Measurements from ENCODE around the gene CHN2.
A peak's percentile ranks its signal among the peaks of the same experiment; 100 is the strongest.

The CHN2 gene

DNA sequence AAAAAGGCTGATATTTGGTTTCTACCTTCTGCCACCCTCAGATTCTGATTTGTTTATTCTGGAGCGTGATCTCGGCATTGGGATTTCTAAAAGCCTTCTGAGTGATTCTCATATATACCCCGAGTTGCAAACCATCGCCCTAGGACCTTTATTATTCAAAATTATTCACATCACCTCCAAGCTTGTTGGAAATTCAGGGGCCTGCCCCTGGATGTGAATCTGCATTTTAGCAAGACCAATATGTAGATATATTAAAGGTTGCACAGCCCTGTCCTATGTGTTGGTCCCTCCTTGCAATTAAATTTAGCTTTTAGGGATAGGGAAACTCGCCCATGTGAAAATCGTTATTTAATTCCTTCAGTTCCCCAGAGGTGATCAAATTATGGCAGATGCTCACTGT lies 9.0 kb upstream of the CHN2 start:
- TF ChIP-seq CTCF (IDR thresholded peaks at IDR 0.05; ENCODE audit: insufficient read depth, low read depth, low read length, missing control alignments) = no peak
- DNase-seq (ENCODE audit: low read depth) = no peak
- H3K4me3 ChIP-seq (ENCODE audit: low read depth, low read length) = no peak overlapping the region

GRCh38 chr7:29189743-29190201 lies 4.8 kb upstream of the CHN2 start:
- peak; percentile 53 for DNase-seq (ENCODE audit: low read depth)
- no peak overlapping the region for H3K4me3 ChIP-seq (ENCODE audit: low read depth, low read length)
- peak; percentile 91 for TF ChIP-seq CTCF (IDR thresholded peaks at IDR 0.05; ENCODE audit: insufficient read depth, low read depth, low read length, missing control alignments)

- no peak overlapping the region for H3K4me3 ChIP-seq (ENCODE audit: low read depth, low read length)
- DNase-seq (ENCODE audit: low read depth) = no peak
- no peak for TF ChIP-seq CTCF (IDR thresholded peaks at IDR 0.05; ENCODE audit: insufficient read depth, low read depth, low read length, missing control alignments)
These were observed 4.1 kb upstream of the CHN2 start for GRCh38 chr7:29190349-29191045.

DNA sequence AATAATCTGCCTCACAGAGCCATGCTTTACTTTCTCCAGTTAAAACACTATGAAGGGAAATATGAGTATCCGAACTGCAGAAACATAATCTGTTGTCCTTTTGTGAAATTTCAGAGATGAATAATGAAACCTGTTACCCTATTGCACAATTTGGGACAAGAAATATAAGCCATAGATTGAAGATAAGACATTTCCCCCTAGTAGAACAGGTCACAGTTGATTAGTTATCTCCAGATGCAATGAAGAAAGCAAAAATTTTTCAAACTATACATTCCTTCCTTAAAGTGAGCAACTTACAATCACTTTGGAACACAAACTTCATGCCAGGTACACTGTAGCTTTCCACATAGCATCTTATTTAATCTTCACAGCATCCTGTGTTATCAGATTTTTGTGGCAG lies 2.3 kb upstream of the CHN2 start:
- H3K4me3 ChIP-seq (ENCODE audit: low read depth, low read length) = no peak overlapping the region
- no peak for DNase-seq (ENCODE audit: low read depth)
- TF ChIP-seq CTCF (IDR thresholded peaks at IDR 0.05; ENCODE audit: insufficient read depth, low read depth, low read length, missing control alignments) = no peak

GRCh38 chr7:29192811-29193210 lies 1.8 kb upstream of the CHN2 start:
- DNase-seq (ENCODE audit: low read depth) = no peak
- TF ChIP-seq CTCF (IDR thresholded peaks at IDR 0.05; ENCODE audit: insufficient read depth, low read depth, low read length, missing control alignments) = no peak
- H3K4me3 ChIP-seq (ENCODE audit: low read depth, low read length) = no peak overlapping the region

DNA sequence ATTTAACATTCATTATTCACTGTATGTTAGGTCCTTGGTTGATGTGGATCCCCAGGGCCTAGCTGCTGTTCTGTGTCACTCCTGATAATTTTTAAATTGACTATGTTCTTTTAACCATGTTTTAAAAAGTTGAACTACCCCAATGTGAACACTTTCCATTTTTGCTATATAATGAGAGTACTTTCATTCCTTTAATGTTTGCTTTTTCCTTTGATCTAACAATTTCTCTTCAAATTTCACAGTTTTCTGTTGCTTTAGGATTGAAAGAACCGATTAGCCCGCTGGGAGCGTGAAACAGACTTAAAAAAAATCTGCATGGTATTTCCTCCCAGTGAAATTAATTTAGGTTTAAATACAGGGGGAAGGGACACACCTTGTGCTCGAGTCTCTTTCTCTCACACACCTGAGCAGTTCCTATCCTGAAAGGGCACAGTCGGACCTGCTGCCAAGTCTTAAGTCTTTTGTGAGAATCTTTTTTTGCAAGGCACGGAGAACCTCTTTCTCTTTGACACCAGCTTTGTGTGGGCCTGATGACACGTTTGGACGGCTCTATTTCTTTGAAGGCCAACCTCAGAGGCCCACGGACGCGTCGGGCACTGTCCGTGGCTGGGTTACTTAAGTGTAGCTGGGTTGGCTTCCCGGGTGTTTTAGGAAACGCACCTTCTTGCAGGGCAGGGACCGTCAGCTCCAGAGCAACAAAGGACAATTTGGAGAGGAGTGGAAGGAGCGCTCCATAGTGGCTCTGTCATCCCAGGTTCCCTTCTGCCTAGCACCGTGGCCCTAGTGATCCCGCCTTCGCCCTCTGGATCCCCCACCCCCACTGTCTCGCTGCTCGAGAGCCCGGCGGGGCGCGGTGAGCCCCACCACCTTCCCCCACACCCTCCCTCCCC lies 1.0 kb upstream of the CHN2 start:
- no peak overlapping the region for H3K4me3 ChIP-seq (ENCODE audit: low read depth, low read length)
- no peak for DNase-seq (ENCODE audit: low read depth)

More for the DNA sequence above, 1.0 kb upstream of the CHN2 start:
- TF ChIP-seq CTCF (IDR thresholded peaks at IDR 0.05; ENCODE audit: insufficient read depth, low read depth, low read length, missing control alignments) = no peak

Measured in GM12865 (cell line).